ENCODE measurements around the gene ARHGAP11A. TPM values are rescaled to one million over a fixed set of nuclear protein-coding genes. Genes with fewer than 3 reads are reported as not detected.

ARHGAP11A gene
- total and polyA plus RNA-seq, 2 of the 13 experiments (the other 11 are each of a cell fraction or from before 2014, with no cell fraction given) = 5.1 to 46.3 TPM

DNA sequence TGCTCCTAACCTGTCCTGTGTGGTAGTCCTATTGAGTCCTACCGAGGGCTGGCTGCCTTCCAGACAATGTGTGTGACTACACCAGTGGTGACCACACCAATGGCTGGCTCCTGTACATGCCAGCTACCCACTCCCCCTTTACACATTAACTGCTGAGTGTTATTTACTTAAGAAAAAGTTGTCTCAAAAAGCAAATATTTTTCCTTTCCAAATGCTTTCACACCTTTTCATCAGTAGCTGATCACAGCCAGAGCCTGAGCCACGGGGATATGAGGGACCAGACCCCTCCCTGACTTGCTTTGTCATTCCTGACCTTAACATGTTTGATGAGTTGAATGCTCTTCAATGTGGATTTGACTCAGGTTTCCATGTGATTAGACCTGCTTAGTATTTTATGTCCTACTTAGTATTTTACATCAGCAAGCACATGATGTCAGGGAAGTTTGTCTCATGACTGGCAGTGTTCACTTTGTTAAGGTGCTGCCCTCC lies 72.9 kb downstream of the ARHGAP11A start (continued):
- no peak for TF ChIP-seq ZNF12 (CRISPR knock-in tag; IDR thresholded peaks at IDR 0.05)
- TF ChIP-seq, protein P1, sequence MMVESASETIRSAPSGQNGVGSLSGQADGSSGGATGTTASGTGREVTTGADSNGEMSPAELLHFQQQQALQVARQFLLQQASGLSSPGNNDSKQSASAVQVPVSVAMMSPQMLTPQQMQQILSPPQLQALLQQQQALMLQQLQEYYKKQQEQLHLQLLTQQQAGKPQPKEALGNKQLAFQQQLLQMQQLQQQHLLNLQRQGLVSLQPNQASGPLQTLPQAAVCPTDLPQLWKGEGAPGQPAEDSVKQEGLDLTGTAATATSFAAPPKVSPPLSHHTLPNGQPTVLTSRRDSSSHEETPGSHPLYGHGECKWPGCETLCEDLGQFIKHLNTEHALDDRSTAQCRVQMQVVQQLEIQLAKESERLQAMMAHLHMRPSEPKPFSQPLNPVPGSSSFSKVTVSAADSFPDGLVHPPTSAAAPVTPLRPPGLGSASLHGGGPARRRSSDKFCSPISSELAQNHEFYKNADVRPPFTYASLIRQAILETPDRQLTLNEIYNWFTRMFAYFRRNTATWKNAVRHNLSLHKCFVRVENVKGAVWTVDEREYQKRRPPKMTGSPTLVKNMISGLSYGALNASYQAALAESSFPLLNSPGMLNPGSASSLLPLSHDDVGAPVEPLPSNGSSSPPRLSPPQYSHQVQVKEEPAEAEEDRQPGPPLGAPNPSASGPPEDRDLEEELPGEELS (CRISPR knock-in tag; IDR thresholded peaks at IDR 0.05) = no peak
- no peak for TF ChIP-seq MEIS2 (CRISPR knock-in tag; IDR thresholded peaks at IDR 0.05)
- TF ChIP-seq CENPT (CRISPR knock-in tag; IDR thresholded peaks at IDR 0.05; ENCODE audit: low read depth) = no peak
- no peak for TF ChIP-seq ZSCAN25 (CRISPR knock-in tag; IDR thresholded peaks at IDR 0.05)
- no peak for TF ChIP-seq BRD4 (CRISPR knock-in tag; IDR thresholded peaks at IDR 0.05)
- TF ChIP-seq, protein P2, sequence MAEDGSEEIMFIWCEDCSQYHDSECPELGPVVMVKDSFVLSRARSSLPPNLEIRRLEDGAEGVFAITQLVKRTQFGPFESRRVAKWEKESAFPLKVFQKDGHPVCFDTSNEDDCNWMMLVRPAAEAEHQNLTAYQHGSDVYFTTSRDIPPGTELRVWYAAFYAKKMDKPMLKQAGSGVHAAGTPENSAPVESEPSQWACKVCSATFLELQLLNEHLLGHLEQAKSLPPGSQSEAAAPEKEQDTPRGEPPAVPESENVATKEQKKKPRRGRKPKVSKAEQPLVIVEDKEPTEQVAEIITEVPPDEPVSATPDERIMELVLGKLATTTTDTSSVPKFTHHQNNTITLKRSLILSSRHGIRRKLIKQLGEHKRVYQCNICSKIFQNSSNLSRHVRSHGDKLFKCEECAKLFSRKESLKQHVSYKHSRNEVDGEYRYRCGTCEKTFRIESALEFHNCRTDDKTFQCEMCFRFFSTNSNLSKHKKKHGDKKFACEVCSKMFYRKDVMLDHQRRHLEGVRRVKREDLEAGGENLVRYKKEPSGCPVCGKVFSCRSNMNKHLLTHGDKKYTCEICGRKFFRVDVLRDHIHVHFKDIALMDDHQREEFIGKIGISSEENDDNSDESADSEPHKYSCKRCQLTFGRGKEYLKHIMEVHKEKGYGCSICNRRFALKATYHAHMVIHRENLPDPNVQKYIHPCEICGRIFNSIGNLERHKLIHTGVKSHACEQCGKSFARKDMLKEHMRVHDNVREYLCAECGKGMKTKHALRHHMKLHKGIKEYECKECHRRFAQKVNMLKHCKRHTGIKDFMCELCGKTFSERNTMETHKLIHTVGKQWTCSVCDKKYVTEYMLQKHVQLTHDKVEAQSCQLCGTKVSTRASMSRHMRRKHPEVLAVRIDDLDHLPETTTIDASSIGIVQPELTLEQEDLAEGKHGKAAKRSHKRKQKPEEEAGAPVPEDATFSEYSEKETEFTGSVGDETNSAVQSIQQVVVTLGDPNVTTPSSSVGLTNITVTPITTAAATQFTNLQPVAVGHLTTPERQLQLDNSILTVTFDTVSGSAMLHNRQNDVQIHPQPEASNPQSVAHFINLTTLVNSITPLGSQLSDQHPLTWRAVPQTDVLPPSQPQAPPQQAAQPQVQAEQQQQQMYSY (CRISPR knock-in tag; IDR thresholded peaks at IDR 0.05) = no peak
- no peak for TF ChIP-seq ZNF296 (CRISPR knock-in tag; conservative IDR thresholded peaks at IDR 0.05)
- TF ChIP-seq, protein P3, sequence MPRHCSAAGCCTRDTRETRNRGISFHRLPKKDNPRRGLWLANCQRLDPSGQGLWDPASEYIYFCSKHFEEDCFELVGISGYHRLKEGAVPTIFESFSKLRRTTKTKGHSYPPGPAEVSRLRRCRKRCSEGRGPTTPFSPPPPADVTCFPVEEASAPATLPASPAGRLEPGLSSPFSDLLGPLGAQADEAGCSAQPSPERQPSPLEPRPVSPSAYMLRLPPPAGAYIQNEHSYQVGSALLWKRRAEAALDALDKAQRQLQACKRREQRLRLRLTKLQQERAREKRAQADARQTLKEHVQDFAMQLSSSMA (CRISPR knock-in tag; IDR thresholded peaks at IDR 0.05) = no peak
- TF ChIP-seq JUNB (CRISPR knock-in tag; IDR thresholded peaks at IDR 0.05; ENCODE audit: borderline replicate concordance) = no peak
- TF ChIP-seq SIX1 (CRISPR knock-in tag; IDR thresholded peaks at IDR 0.05; ENCODE audit: borderline replicate concordance) = no peak
- no peak for TF ChIP-seq SRSF4 (IDR thresholded peaks at IDR 0.05; ENCODE audit: low read depth, low read length, poor library complexity, severe bottlenecking)
- TF ChIP-seq ZNF569 (CRISPR knock-in tag; IDR thresholded peaks at IDR 0.05; ENCODE audit: borderline replicate concordance) = no peak
- TF ChIP-seq FOXP1 (IDR thresholded peaks at IDR 0.05) = no peak
- TF ChIP-seq FOXP1 (CRISPR knock-in tag; IDR thresholded peaks at IDR 0.05) = 0 out of 2 replicates have a peak, but pooled peaks have one; percentile 22
- TF ChIP-seq ESRRA (CRISPR knock-in tag; IDR thresholded peaks at IDR 0.05; ENCODE audit: low read depth) = no peak
- TF ChIP-seq KDM5B (CRISPR knock-in tag; IDR thresholded peaks at IDR 0.05; ENCODE audit: borderline replicate concordance) = no peak

Measured in HepG2 (cell line).